ENCODE data around the gene HERC2.

HERC2 gene

GRCh38 chr15:28107904-28108275, 214.1 kb downstream of the HERC2 start:
- DNase-seq: no peak

GRCh38 chr15:28107111-28107903, 214.7 kb downstream of the HERC2 start:
- DNase-seq: no peak

GRCh38 chr15:28106294-28107110, 215.5 kb downstream of the HERC2 start:
- no peak for DNase-seq

- no peak for DNase-seq
Observed at GRCh38 chr15:28105793-28106192, 216.2 kb downstream of the HERC2 start.

- DNase-seq: no peak
Observed at GRCh38 chr15:28105224-28105791, 216.7 kb downstream of the HERC2 start.

GRCh38 chr15:28104326-28104725, 217.7 kb downstream of the HERC2 start:
- no peak for DNase-seq

- DNase-seq: no peak
Observed at GRCh38 chr15:28103831-28104230, 218.1 kb downstream of the HERC2 start.

- DNase-seq: no peak
Observed at GRCh38 chr15:28101983-28102441, 220.0 kb downstream of the HERC2 start.

- no peak for DNase-seq
Observed at GRCh38 chr15:28101201-28101600, 220.8 kb downstream of the HERC2 start.

GRCh38 chr15:28100516-28101195, 221.3 kb downstream of the HERC2 start:
- no peak for DNase-seq

- no peak for DNase-seq
Observed at GRCh38 chr15:28099555-28100140, 222.3 kb downstream of the HERC2 start.

- DNase-seq: no peak
Observed at GRCh38 chr15:28098766-28099554, 223.0 kb downstream of the HERC2 start, which contains the start of gene OCA2. OCA2 (minus strand) TSS chr15:28099315; CDS start chr15:28081874, 17,441 bp downstream.

GRCh38 chr15:28098360-28098765, 223.6 kb downstream of the HERC2 start:
- DNase-seq: no peak

GRCh38 chr15:28097656-28098359, 224.2 kb downstream of the HERC2 start:
- no peak for DNase-seq

GRCh38 chr15:28096670-28097431, 225.1 kb downstream of the HERC2 start:
- DNase-seq: no peak

- DNase-seq: no peak
Observed at GRCh38 chr15:28096411-28096669, 225.6 kb downstream of the HERC2 start.

- no peak for DNase-seq
Observed at GRCh38 chr15:28094732-28095521, 227.1 kb downstream of the HERC2 start.

- DNase-seq: no peak
Observed at GRCh38 chr15:28093752-28094535, 228.0 kb downstream of the HERC2 start.

GRCh38 chr15:28091313-28091712, 230.7 kb downstream of the HERC2 start:
- no peak for DNase-seq

Data from NCI-H1436 (cell line).